Renal pelvis (tissue), 4 donors: Measurements from ENCODE around the gene MED13L. TPM values are rescaled to one million over a fixed set of nuclear protein-coding genes. Genes with fewer than 3 reads are reported as not detected.
"Not testable (repeated sequence)": the region's sequence is repeated elsewhere in the genome, so short reads cannot be mapped to it uniquely, and the experiment has no call there.

Experiments
- DNase-seq: peaks from one replicate; pipeline ENCODE4 v3.0.0-alpha.2; 2013
- polyA plus RNA-seq, 3 donors: library from polyadenylated mRNA; unstranded; fragments of 120-200 nt; gene quantifications; one replicate each; pipeline ENCODE4 v1.2.1, GENCODE V29; 2013; ENCODE audit not compliant: insufficient read length in 3 of 3

The MED13L gene
- polyA plus RNA-seq, 3 donors: 65.7 to 81.3 (median 80.4) TPM

- no peak for DNase-seq
Measured at GRCh38 chr12:116060764-116061163, 216.7 kb downstream of the MED13L start.

DNA sequence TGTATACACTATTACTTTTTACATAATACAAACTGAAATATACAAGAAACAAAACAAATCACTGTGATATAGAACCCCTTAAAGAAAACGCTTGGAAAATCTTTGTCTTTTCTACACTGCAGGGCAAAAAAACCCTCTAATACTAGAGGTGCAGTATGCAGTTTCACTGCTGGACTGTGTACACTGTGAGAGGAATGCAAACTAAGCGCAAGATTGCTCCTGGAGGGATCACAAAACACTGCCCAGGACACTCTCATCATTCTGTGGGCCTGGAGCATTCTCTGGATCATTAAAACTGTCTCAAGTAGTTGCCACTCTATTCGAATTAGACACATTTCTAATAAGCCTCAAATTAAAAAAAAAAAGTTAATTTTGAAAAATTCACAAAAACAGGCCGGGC, 217.6 kb downstream of the MED13L start:
- DNase-seq: no peak

- no peak for DNase-seq
Measured at GRCh38 chr12:116058574-116058973, 218.9 kb downstream of the MED13L start.

DNA sequence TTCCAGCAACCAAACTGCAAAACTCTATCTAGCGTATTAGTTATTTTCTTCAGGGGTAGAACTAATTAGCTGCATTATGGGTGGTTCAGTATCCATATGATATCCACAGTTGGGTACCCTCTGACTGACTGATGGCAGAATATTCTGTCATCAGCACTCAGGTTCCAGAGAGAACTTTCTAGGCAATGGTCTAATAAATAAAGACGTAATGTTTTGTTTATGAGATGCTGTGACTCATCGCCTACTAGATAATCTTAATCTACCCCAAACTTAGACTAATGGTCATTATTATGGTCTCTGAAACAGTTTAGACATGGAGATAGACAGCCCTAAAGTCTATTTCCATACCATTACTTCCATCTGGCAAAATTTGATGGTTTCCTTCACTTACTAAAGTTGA, 220.1 kb downstream of the MED13L start:
- no peak for DNase-seq

DNA sequence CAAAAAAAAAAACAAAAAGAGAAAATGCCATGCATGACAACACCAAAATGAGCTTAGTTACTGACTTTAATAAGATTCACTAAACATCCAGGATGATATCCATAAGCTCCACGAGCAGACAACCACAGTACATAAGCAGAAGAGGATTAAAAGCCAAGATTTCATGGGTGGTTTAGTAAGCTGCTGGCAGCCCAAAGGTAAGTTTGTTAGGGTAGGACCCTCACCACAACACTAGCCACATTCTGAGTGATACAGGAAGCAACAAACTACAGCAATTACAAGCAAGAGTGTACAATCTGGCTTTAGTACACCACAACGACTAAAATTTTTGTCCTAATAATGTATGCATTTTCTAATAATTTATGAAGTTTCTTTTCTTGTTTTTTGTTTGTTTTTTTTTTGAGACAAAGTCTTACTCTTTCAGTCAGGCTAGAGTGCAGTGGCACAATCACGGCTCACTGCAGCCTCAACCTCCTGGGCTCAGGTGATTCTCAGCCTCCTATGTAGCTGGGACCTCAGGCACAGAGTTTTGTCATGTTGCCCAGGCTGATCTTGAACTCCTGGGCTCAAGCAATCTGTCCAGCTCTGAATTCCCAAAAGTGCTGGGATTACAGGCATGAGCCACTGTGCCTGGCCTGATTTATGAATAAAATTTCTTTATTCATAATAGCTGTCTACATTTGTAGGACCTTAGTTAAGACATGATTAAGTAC, 221.4 kb downstream of the MED13L start:
- DNase-seq: no peak

- no peak for DNase-seq
Measured at GRCh38 chr12:116054280-116054679, 223.2 kb downstream of the MED13L start.

GRCh38 chr12:116053479-116054200, 223.9 kb downstream of the MED13L start:
- DNase-seq: no peak

- DNase-seq: no peak
Measured at GRCh38 chr12:116050275-116050674, 227.2 kb downstream of the MED13L start.

- no peak for DNase-seq
Measured at GRCh38 chr12:116048879-116049278, 228.6 kb downstream of the MED13L start.

GRCh38 chr12:116046039-116046438, 231.5 kb downstream of the MED13L start:
- DNase-seq: no peak

GRCh38 chr12:116045150-116045549, 232.3 kb downstream of the MED13L start:
- no peak for DNase-seq

DNA sequence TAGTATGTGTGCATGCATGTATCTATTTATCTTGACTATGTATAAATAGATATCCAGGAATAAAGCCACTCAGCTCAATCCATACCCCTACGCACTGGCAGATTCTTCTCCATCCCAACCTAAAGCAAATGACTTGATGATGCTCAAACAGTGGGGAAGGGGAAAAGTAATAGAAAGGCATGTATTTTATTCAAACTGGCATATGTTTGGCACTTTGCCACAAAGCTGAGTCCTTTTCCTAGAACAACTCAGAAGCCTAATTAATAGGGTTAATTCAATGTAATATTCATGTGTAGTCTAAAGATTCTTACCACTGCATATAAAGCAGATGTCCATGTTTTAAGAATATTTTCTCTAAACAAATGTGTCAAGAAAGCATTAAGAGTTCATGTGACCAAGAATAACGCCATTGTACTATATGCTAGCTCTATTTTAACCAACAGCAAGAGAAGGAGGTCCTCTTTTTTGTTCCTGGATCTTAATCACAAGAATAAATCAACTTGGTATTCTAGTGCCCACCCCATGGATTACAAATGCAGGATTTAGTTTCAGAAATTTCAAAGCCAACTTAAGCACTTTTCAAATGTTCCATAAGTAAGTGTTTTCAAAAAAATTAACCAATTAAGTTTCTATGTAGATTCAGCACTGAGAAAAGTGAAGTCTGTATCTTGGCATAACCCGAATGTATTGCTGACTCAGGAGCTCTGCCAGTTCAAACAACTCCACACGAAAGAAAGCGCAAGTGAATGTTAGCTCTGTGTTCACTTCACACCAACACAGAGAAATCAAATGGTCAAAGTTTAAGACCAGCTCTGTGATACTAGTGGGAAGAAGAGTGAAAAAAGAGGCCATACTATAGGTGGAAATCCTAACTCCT, 233.6 kb downstream of the MED13L start:
- no peak for DNase-seq

GRCh38 chr12:116040402-116040801, 237.1 kb downstream of the MED13L start:
- DNase-seq: no peak

DNA sequence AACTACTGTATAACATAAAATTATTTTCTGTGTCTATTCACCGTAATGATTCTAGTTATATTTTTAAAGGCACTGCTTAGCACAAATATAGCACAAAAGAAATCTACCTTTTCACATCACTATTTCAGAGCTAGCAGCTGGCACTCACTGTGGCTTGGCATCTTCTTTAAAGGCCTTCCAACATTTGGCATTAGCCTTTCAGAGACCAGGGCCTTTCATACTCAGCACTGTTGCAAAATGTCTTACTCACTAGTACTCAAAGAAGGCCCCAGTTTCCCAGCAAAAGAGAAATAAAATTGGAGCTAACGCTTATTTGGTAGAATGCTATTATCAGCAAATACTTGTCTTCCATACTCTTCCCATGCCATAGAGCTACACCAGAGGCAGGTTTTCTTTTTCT, 238.4 kb downstream of the MED13L start:
- no peak for DNase-seq

DNA sequence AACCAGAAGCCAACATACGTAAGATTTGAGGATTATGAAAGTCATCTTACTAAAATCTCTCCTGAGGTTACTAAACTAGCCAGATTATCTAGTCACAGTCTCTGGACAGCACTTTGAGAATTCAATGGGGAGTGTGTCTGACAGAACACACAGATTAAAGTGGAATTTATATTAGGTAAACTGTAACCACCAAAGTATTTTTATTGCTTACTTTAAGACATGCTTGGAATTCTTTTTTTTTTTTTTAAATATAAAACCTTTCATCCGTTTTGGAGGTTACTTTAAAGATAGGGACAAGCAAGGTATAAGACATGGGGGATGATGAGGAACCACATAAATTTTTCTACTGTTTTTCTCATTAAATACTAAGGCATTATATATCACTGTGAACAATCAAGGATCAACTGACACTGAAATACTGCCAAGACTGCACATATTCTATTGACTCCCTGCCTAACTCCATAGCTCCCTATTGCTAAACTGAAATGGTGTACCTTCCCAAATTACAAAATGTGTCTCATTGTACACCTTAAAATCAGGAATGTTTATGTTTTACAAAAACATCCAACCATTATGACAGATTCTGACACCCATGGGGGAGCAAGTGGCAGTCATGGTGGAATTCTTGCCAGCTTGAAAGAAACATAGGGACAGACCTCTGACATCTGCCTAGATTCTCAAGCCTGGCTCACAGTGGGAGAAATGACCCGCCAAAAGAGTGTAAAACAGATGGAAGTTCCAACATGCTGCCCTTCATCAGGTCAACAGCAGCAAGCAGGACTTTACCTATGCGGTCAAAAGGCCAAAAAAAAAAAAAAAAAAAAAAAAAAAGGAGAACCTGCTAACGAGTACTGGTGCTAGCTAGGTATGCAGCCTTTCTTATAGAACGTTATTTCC, 239.3 kb downstream of the MED13L start:
- DNase-seq: no peak

DNA sequence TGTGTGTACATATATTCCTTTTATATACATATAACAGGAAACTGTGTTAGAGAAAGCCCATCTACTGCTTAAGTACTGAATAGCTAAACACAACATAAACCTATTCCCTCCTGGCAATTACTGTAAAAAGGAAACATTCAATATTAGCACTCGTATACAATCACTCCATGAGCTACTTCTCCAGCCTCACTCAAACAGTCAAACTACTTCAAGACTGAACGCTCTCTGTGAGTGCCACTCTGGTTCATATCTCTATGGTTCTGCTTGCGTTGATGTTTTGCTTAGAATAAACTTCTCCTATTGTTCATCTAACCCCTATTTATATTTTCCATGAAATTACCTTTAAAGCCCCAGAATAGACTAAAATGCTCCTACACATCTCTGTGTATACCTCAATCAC, 243.7 kb downstream of the MED13L start:
- no peak for DNase-seq

DNA sequence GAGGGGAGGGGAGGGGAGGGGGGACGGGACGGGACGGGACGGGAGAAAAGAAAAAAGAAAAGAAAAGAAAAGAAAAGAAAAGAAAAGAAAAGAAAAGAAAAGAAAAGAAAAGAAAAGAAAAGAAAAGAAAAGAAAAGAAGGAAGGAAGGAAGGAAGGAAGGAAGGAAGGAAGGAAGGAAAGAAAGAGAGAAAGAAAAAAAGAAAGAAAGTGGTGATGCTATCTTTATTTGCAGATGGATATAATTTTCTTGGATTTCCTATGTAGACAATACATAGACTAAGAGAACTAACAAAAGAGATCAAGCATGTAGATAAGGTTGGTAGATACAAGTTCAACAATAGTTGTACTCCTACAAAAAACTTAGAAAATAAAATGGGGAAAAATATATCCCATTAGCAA, 245.9 kb downstream of the MED13L start:
- not testable (repeated sequence) for DNase-seq

GRCh38 chr12:116028619-116029018, 248.9 kb downstream of the MED13L start:
- DNase-seq: no peak

GRCh38 chr12:116027551-116027821, 250.0 kb downstream of the MED13L start:
- no peak for DNase-seq

GRCh38 chr12:116026768-116027550, 250.5 kb downstream of the MED13L start:
- DNase-seq: no peak

DNA sequence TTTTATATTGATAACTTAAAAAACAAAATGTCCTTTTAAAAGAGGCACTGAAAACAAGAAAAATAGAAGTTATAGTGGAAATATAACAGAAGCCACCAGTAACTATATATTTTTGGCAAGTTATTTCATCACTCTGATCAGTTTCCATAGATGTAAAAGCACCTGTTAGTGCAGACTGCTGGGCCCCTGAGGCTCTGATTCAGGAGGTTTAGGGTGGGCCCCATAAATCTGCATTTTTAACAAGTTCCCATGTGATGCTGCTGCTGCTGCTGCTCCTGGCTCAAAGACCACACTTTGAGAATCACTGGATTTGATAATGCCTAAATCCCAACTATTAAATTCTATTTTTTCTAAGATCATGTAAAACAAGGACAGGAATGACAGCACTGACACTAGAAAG, 251.1 kb downstream of the MED13L start:
- no peak for DNase-seq
